Activated CD4-positive, alpha-beta memory T cell treated with anti-CD3 and anti-CD28 coated beads for 36 hours (primary cell): Measurements from ENCODE around the gene SCGB1D1. TPM values are rescaled to one million over a fixed set of nuclear protein-coding genes. Genes with fewer than 3 reads are reported as not detected.
"Not testable (repeated sequence)": the region's sequence is repeated elsewhere in the genome, so short reads cannot be mapped to it uniquely, and the experiment has no call there.

Experiments used
- CTCF ChIA-PET: fragments of 350-600 bp; sonication (Branson Sonifier 250); formaldehyde crosslinking; loops from one replicate; lab custom pipeline; 2021; ENCODE audit warnings: antibody characterized with exemption, inconsistent platforms; lab: Charles Lee
- POLR2A ChIA-PET: fragments of 350-600 bp; sonication (Branson Sonifier 250); formaldehyde crosslinking; loops from one replicate; lab custom pipeline; 2021; ENCODE audit warnings: antibody characterized with exemption; lab: Charles Lee
- DNase-seq: peaks from one replicate; pipeline ENCODE4 v3.0.0-alpha.2; 2020
- H3K27ac Mint-ChIP-seq: one replicate; pipeline ENCODE4 v1.8.0; 2021; ENCODE audit warnings: mixed read lengths
- H3K27me3 Mint-ChIP-seq: one replicate; pipeline ENCODE4 v1.8.0; 2021; ENCODE audit warnings: mixed read lengths
- H3K36me3 Mint-ChIP-seq: one replicate; pipeline ENCODE4 v1.8.0; 2021; ENCODE audit warnings: mixed read lengths
- H3K4me1 Mint-ChIP-seq: one replicate; pipeline ENCODE4 v1.8.0; 2021; ENCODE audit warnings: low read depth, mixed read lengths
- H3K4me3 Mint-ChIP-seq: one replicate; pipeline ENCODE4 v1.8.0; 2021; ENCODE audit warnings: mild to moderate bottlenecking, mixed read lengths
- H3K9me3 Mint-ChIP-seq: one replicate; pipeline ENCODE4 v1.8.0; 2021; ENCODE audit warnings: mixed read lengths
- intact Hi-C: fragments of 100-400 bp; cut with micrococcal nuclease; formaldehyde crosslinking; loops from one replicate; pipeline ENCODE4 v1.15.1; 2023
- total RNA-seq, 2 experiments: library from RNA; stranded (reverse); gene quantifications; one replicate each; pipeline ENCODE4 v1.2.3, GENCODE V29; 2021

Gene SCGB1D1
- total RNA-seq, 2 experiments from 2014 or later, result not detected

- CTCF ChIA-PET, result interaction anchor here (1.8 to 2.0 kb wide), 2 partner anchors 33 to 106 kb away, joined by 5 read pairs; no protein-coding TSS in a partner anchor
- Mint-ChIP-seq H3K27ac (no peak overlapping the region), H3K4me3 (no peak overlapping the region), H3K27me3 (peaks cover 9% of the 10 kb centered on the region), H3K9me3 (no peaks in the 10 kb centered on the region), H3K4me1 (no peaks in the 10 kb centered on the region), H3K36me3 (no peaks in the 10 kb centered on the region)
- POLR2A ChIA-PET, result no interaction called here
- DNase-seq, result no peak
- intact Hi-C loops, result no loop called here
Observed at GRCh38 chr11:62204430-62204829, 14.4 kb downstream of the SCGB1D1 start.

DNA sequence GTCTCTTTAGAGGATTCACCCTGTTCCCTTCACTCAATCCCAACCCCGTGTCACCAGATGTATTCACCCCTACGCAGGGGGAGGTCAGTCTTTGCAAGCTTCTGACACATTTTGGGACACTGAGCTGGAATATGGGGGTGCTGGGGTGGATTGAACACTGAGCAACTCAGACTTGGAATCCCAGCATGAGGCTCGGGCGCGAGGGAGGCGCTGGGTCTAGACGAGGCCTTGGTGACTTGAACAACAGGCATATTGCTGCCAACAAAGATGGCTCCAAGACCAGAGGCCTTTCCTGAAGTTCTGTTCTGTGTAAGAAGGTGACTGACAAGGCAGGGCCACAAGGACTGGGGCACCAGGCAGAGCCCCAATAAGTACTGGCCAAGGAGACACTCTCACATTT lies 15.4 kb downstream of the SCGB1D1 start:
- no peak overlapping the region for H3K4me3 Mint-ChIP-seq
- no peaks in the 10 kb centered on the region for H3K4me1 Mint-ChIP-seq
- no peak overlapping the region for H3K27ac Mint-ChIP-seq
- ChIA-PET POLR2A (no interaction called here), CTCF (no interaction called here)
- peaks cover 9% of the 10 kb centered on the region for H3K27me3 Mint-ChIP-seq
- intact Hi-C loops, result no loop called here
- no peak for DNase-seq
- no peaks in the 10 kb centered on the region for H3K9me3 Mint-ChIP-seq
- H3K36me3 Mint-ChIP-seq, result no peaks in the 10 kb centered on the region

DNA sequence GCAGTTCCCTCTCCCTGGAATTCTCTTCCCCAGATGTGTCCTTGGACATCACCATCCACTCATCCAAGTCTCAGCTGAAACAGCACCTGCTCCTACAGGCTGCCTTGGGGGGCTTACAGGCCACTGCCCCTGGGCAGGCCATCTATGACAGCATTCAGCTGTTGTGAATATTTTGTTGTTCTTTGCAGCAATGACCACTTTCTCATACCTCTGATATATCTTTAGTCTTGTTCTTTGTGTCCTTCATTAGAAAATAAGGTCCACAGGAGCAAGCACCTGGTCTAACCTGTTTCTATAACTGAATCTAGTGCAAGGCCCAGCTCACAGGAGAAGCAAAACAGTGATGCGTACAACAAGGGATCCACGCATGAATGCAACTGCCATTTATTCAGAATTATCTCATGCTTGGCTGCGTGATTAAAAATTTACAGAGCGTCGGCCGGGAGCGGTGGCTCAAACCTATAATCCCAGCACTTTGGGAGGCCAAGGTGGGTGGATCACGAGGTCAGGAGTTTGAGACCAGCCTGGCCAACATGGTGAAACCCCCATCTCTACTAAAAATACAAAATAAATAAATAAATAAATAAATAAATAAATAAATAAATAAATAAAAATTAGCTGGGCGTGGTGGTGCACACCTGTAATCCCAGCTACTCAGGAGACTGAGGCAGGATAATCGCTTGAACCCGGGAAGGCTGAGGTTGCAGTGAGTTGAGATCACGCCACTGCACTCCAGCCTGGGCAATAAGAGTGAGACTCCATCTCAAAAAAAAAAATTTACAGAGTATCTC lies 16.5 kb downstream of the SCGB1D1 start:
- CTCF ChIA-PET, result interaction anchor here (0.7 kb wide), 1 partner anchor 92 kb away, joined by 3 read pairs; no protein-coding TSS in a partner anchor
- POLR2A ChIA-PET, H3K36me3 Mint-ChIP-seq, H3K27ac Mint-ChIP-seq, intact Hi-C loops, DNase-seq, H3K9me3 Mint-ChIP-seq, H3K4me1 Mint-ChIP-seq, H3K4me3 Mint-ChIP-seq: not testable (repeated sequence)
- H3K27me3 Mint-ChIP-seq, result peaks cover 11% of the 10 kb centered on the region

DNA sequence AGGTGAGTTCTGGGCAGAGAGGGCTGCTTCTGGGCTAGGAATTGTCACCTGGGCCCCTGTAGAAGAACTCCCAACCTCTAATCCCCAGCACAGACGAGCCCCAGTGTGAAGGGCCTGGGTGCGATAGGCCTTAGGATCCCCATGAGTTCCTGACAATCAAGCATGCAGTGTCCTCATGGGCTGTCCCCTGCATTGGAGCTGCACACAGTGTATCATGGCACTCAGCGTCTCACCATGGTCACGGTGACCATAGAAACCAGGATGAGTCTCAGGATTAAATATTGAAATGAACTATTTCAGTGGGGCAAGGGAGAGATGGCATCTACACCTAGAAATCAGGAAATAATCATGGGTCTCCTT lies 18.7 kb downstream of the SCGB1D1 start:
- CTCF ChIA-PET, result no interaction called here
- H3K4me1 Mint-ChIP-seq, result no peaks in the 10 kb centered on the region
- no peaks in the 10 kb centered on the region for H3K36me3 Mint-ChIP-seq

DNA sequence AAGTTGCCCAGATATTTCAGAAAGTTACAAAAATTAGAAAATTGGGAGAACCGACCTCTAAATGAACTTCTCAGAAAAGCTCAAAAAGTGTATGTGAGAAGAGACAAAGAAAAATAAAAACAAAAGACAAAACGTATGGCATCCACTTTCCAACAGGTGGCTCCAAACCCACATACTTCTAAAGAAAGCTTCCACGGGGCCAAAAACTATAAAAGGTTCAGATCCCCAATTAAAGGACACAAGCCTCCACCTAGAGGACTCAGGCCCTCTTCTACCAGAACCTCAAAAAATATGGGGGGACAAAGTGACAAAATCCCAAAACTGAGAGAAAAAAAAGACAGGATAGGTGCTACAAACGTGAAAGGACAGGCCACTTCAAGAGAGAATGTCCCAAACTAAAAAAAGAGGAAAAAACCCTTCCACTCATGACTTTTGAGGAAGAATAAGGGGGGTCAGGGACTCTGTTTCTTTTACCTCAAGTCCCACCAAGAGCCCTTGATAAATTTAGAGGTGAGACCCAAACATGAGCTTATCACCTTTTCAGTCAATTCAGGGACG lies 27.3 kb downstream of the SCGB1D1 start:
- POLR2A ChIA-PET, result no interaction called here
- H3K4me1 Mint-ChIP-seq, result no peaks in the 10 kb centered on the region
- intact Hi-C loops, result loop anchor here (1.0 kb wide), 1 partner anchor 94 kb away; no protein-coding TSS in a partner anchor

More for the DNA sequence above, 18.7 kb downstream of the SCGB1D1 start:
- POLR2A ChIA-PET, result no interaction called here
- no peak overlapping the region for H3K27ac Mint-ChIP-seq
- H3K27me3 Mint-ChIP-seq, result peaks cover 10% of the 10 kb centered on the region
- H3K9me3 Mint-ChIP-seq, result no peaks in the 10 kb centered on the region
- DNase-seq, result no peak
- intact Hi-C loops, result no loop called here
- no peak overlapping the region for H3K4me3 Mint-ChIP-seq

DNA sequence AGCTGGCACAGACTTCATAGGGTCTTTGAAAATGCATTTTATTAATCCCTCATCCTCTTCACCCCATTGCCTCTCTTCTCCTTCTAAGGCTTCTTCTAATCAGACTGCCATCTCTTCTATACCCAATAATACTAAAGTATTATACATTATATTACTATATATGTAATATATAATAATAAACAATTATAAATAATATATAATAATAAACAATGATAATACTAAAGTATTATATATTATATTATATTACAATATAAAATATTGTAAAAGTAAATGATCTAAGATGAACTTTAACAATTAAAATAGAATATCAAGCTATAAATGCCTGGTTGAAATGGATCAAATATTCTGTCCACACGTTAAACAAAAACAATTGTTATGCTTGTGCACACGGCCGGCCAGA lies 31.5 kb downstream of the SCGB1D1 start:
- POLR2A ChIA-PET, result no interaction called here
- Mint-ChIP-seq H3K27me3 (peaks cover 5% of the 10 kb centered on the region), H3K4me3 (no peak overlapping the region), H3K36me3 (peaks cover 2% of the 10 kb centered on the region), H3K27ac (no peak overlapping the region), H3K4me1 (no peaks in the 10 kb centered on the region), H3K9me3 (peaks cover 32% of the 10 kb centered on the region)
- intact Hi-C loops, result no loop called here
- CTCF ChIA-PET, result interaction anchor here (0.7 to 0.9 kb wide), 2 partner anchors 90 to 118 kb away, joined by 3 read pairs; no protein-coding TSS in a partner anchor
- no peak for DNase-seq

More for the DNA sequence above, 27.3 kb downstream of the SCGB1D1 start:
- Mint-ChIP-seq H3K4me3 (no peak overlapping the region), H3K9me3 (peaks cover 9% of the 10 kb centered on the region), H3K27me3 (peaks cover 6% of the 10 kb centered on the region), H3K36me3 (no peaks in the 10 kb centered on the region), H3K27ac (no peak overlapping the region)
- DNase-seq, result no peak
- CTCF ChIA-PET, result interaction anchor here (1.0 to 1.4 kb wide), 4 partner anchors 92 to 123 kb away, joined by 3 to 14 read pairs (median 6); no protein-coding TSS in a partner anchor

- Mint-ChIP-seq H3K27me3 (peaks cover 5% of the 10 kb centered on the region), H3K4me1 (no peaks in the 10 kb centered on the region), H3K9me3 (peaks cover 32% of the 10 kb centered on the region), H3K36me3 (peaks cover 2% of the 10 kb centered on the region), H3K27ac (no peak overlapping the region), H3K4me3 (no peak overlapping the region)
- CTCF ChIA-PET, result no interaction called here
- DNase-seq, result no peak
- intact Hi-C loops, result no loop called here
- POLR2A ChIA-PET, result no interaction called here
Observed at GRCh38 chr11:62223095-62223494, 33.1 kb downstream of the SCGB1D1 start.

GRCh38 chr11:62233730-62234129 lies 43.7 kb downstream of the SCGB1D1 start:
- POLR2A ChIA-PET, result no interaction called here
- CTCF ChIA-PET, result interaction anchor here (1.5 to 2.0 kb wide), 2 partner anchors 73 to 78 kb away, joined by 4 to 8 read pairs; no protein-coding TSS in a partner anchor

GRCh38 chr11:62236187-62236586 lies 46.2 kb downstream of the SCGB1D1 start:
- no peak overlapping the region for H3K4me3 Mint-ChIP-seq
- intact Hi-C loops, result no loop called here
- CTCF ChIA-PET, result no interaction called here
- POLR2A ChIA-PET, result no interaction called here
- DNase-seq, result no peak
- no peak overlapping the region for H3K27ac Mint-ChIP-seq
- no peaks in the 10 kb centered on the region for H3K9me3 Mint-ChIP-seq
- H3K27me3 Mint-ChIP-seq, result peaks cover 27% of the 10 kb centered on the region
- no peaks in the 10 kb centered on the region for H3K4me1 Mint-ChIP-seq
- H3K36me3 Mint-ChIP-seq, result no peaks in the 10 kb centered on the region

More at GRCh38 chr11:62233730-62234129, 43.7 kb downstream of the SCGB1D1 start:
- intact Hi-C loops, result loop anchor here (5.0 kb wide), 1 partner anchor 94 kb away; no protein-coding TSS in a partner anchor
- Mint-ChIP-seq H3K4me3 (no peak overlapping the region), H3K27me3 (peaks cover 21% of the 10 kb centered on the region), H3K4me1 (no peaks in the 10 kb centered on the region), H3K36me3 (no peaks in the 10 kb centered on the region), H3K9me3 (no peaks in the 10 kb centered on the region), H3K27ac (no peak overlapping the region)
- DNase-seq, result no peak

DNA sequence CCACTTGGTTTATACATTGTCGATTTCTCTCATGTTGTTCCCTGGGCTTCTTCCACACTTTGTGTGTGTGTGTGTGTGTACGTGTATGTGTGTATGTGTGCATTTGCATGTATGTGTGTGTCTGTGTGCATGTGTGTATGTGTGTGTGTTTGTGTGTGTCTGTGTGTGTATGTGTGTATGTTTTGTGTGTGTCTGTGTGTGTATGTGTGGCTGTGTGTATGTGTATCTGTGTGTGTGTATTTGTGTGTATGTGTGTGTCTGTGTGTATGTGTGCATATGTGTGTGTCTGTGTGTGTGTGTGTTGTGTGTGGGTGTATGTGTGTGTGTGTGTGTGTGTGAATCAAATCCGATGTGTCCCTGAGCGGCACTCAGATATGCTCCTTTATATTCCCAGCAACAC lies 47.5 kb downstream of the SCGB1D1 start:
- Mint-ChIP-seq H3K9me3 (no peaks in the 10 kb centered on the region), H3K4me1 (no peaks in the 10 kb centered on the region), H3K27me3 (peaks cover 27% of the 10 kb centered on the region), H3K36me3 (no peaks in the 10 kb centered on the region), H3K27ac (no peak overlapping the region), H3K4me3 (no peak overlapping the region)
- ChIA-PET POLR2A (no interaction called here), CTCF (no interaction called here)
- intact Hi-C loops, result no loop called here
- DNase-seq, result no peak

DNA sequence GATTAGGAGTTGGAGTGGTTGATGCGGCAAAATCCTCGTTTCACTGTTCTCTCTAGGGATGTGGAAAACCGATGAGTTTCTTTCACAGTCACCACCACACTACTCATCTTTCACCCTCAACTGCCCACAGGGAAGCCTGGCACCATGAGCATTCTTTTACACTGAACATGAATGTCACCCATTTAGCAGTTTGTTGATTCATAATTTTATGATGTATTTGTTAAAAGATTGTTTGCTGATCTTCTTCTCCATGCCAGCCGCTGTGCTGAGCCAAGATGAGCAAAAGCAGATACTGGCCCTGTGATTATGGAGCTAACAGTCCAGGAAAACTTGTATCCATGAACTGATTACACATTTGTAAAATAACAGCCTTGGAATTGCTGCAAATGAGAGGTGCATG lies 48.1 kb downstream of the SCGB1D1 start:
- Mint-ChIP-seq H3K27me3 (peaks cover 30% of the 10 kb centered on the region), H3K4me1 (no peaks in the 10 kb centered on the region), H3K36me3 (no peaks in the 10 kb centered on the region), H3K9me3 (no peaks in the 10 kb centered on the region), H3K27ac (no peak overlapping the region), H3K4me3 (no peak overlapping the region)
- no peak for DNase-seq
- ChIA-PET CTCF (no interaction called here), POLR2A (no interaction called here)
- intact Hi-C loops, result no loop called here

GRCh38 chr11:62241095-62241494 lies 51.1 kb downstream of the SCGB1D1 start:
- Mint-ChIP-seq H3K4me1 (no peaks in the 10 kb centered on the region), H3K36me3 (no peaks in the 10 kb centered on the region), H3K4me3 (no peak overlapping the region), H3K9me3 (no peaks in the 10 kb centered on the region), H3K27me3 (peaks cover 24% of the 10 kb centered on the region), H3K27ac (no peak overlapping the region)
- no peak for DNase-seq
- intact Hi-C loops, result no loop called here
- POLR2A ChIA-PET, result no interaction called here
- CTCF ChIA-PET, result interaction anchor here (1.1 kb wide), 1 partner anchor 70 kb away, joined by 4 read pairs; no protein-coding TSS in a partner anchor
